Testis (tissue), 3 donors: ENCODE results near the gene CFAP54. TPM values are rescaled to one million over a fixed set of nuclear protein-coding genes. Genes with fewer than 3 reads are reported as not detected.

Experiments
- DNase-seq: peaks from one replicate; pipeline ENCODE4 v3.0.0-alpha.2; 2019
- H3K27ac ChIP-seq, 2 donors: fragments of 200-600 bp; sonication (generic); one replicate each; pipeline ENCODE4 v1.5.1; 2019
- H3K27me3 ChIP-seq: fragments of 200-600 bp; sonication (generic); one replicate; pipeline ENCODE4 v1.5.1; 2019
- H3K36me3 ChIP-seq: fragments of 200-600 bp; sonication (generic); one replicate; pipeline ENCODE4 v1.5.1; 2017; ENCODE audit warnings: low read depth; ENCODE audit errors: missing control alignments
- H3K4me1 ChIP-seq: fragments of 200-600 bp; sonication (generic); one replicate; pipeline ENCODE4 v1.5.1; 2019
- H3K4me3 ChIP-seq, 2 donors: fragments of 200-600 bp; sonication (generic); one replicate each; pipeline ENCODE4 v1.5.1; 2017 to 2019
- H3K9me3 ChIP-seq: fragments of 200-600 bp; sonication (generic); one replicate; pipeline ENCODE4 v1.5.1; 2017
- CTCF ChIP-seq, 3 experiments: fragments of 450-650 bp in 2 of 3; fragments of 200-600 bp in 1 of 3; sonication (generic) in 1 of 3; IDR thresholded peaks; one replicate each; pipeline ENCODE4 v1.5.1; 2016 to 2019; ENCODE audit warnings: antibody characterized with exemption in 3 of 3, mild to moderate bottlenecking in 2 of 3, moderate library complexity in 1 of 3
- POLR2A ChIP-seq: fragments of 450-650 bp; IDR thresholded peaks from one replicate; pipeline ENCODE4 v1.6.1; 2017; ENCODE audit warnings: antibody characterized with exemption, mild to moderate bottlenecking, moderate library complexity
- WGBS, 2 donors: methylation state at CpG; one replicate each; pipeline ENCODE4 v1.1.5; 2018; 5-methylcytosine and 5-hydroxymethylcytosine counted together
- intact Hi-C: fragments of 100-400 bp; cut with DNase I; formaldehyde crosslinking; loops from one replicate; pipeline ENCODE4 v1.15.1; 2023; ENCODE audit warnings: low total_unique reads
- polyA plus RNA-seq: library from polyadenylated mRNA; stranded (reverse); fragments of 350-450 nt; fragmentation: Illumina TruSeq; extraction: RNeasy Lipid Tissue Mini Kit (QIAGEN cat#74804); gene quantifications from one replicate; pipeline ENCODE4 v1.2.3, GENCODE V29; 2014; ENCODE audit warnings: low read depth, low replicate concordance; ENCODE audit not compliant: insufficient read depth
- total RNA-seq, 2 donors: library from RNA; depleted of rRNA; stranded (reverse); fragments of >200 nt; gene quantifications; one replicate each; pipeline ENCODE4 v1.2.3, GENCODE V29; 2016

CFAP54 gene
- total and polyA plus RNA-seq, 3 donors from 2014 or later: 8.4 to 36.9 (median 14.4) TPM

GRCh38 chr12:96495841-96496545 is 6.6 kb downstream of the CFAP54 start:
- intact Hi-C loops: no loop called here
- 80 to 82% methylated on average over 2 of the region's 2 CpGs for WGBS, 2 donors

GRCh38 chr12:96496944-96497343 is 7.6 kb downstream of the CFAP54 start:
- intact Hi-C loops: no loop called here
- Histone ChIP-seq H3K9me3 (no peaks in the 10 kb centered on the region), H3K36me3 (no peaks in the 10 kb centered on the region), H3K27ac (no peak overlapping the region), H3K27me3 (no peaks in the 10 kb centered on the region), H3K4me3 (no peak overlapping the region), H3K4me1 (no peaks in the 10 kb centered on the region)
- no peak for DNase-seq
- WGBS, 2 donors: 77 to 83% methylated on average over 1 of the region's 1 CpG
- no peak for TF ChIP-seq CTCF (IDR thresholded peaks at IDR 0.05)
- no peak for TF ChIP-seq POLR2A

More at GRCh38 chr12:96495841-96496545, 6.6 kb downstream of the CFAP54 start:
- no peak overlapping the region for H3K27ac ChIP-seq
- TF ChIP-seq CTCF (IDR thresholded peaks at IDR 0.05) (no peak), POLR2A (no peak)
- H3K4me1 ChIP-seq: no peaks in the 10 kb centered on the region
- H3K27me3 ChIP-seq: no peaks in the 10 kb centered on the region
- H3K36me3 ChIP-seq: no peaks in the 10 kb centered on the region
- no peak overlapping the region for H3K4me3 ChIP-seq
- DNase-seq: no peak
- no peaks in the 10 kb centered on the region for H3K9me3 ChIP-seq

DNA sequence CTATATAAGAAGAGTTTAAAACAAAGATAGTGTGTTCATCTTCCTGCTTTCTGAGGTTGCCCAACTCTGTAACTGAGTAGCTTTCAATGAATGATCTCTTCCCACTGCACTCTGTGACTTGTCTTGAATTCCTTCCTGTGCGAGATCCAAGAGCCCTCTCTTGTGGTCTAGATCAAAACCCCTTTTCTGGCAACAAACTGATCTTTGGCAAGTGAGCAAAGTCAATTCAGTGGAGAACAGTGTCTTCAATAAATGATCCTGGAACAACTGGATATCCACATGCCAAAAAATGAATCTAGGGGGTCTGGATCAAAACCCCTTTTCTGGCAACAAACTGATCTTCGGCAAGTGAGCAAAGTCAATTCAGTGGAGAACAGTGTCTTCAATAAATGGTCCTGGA is 8.5 kb downstream of the CFAP54 start:
- H3K27me3 ChIP-seq: no peaks in the 10 kb centered on the region
- no peak for DNase-seq
- 91% methylated on average over 2 of the region's 2 CpGs for WGBS, 2 donors
- no peak overlapping the region for H3K27ac ChIP-seq
- intact Hi-C loops: no loop called here
- no peaks in the 10 kb centered on the region for H3K36me3 ChIP-seq
- no peak overlapping the region for H3K4me3 ChIP-seq
- no peak for TF ChIP-seq CTCF (IDR thresholded peaks at IDR 0.05)
- TF ChIP-seq POLR2A: no peak
- H3K9me3 ChIP-seq: no peaks in the 10 kb centered on the region
- no peaks in the 10 kb centered on the region for H3K4me1 ChIP-seq

DNA sequence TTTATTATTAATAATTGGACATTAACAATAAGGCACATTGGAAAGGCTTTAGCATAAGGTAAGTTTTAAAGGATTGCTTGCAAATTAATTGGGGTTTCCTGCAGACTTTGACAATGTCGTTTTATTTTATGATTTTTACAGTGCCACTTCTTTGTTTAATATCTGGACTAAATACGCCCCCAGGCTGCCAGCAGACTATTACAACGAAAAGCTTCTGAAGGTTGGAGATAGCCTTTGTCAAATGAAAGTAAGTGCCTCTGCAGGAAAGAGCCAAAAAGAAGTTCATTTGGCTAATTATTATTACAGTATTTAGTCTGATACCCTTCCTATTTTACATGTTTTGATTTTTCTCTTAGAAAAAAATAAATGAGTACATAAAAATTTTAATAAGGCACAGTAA is 11.3 kb downstream of the CFAP54 start:
- DNase-seq: peak; percentile 22
- no peak overlapping the region for H3K27ac ChIP-seq
- H3K36me3 ChIP-seq: no peaks in the 10 kb centered on the region
- intact Hi-C loops: no loop called here
- no peaks in the 10 kb centered on the region for H3K27me3 ChIP-seq
- H3K9me3 ChIP-seq: no peaks in the 10 kb centered on the region
- no peaks in the 10 kb centered on the region for H3K4me1 ChIP-seq
- no peak overlapping the region for H3K4me3 ChIP-seq
- TF ChIP-seq CTCF (IDR thresholded peaks at IDR 0.05) (no peak), POLR2A (no peak)
- 30 to 34% methylated on average over 3 of the region's 3 CpGs for WGBS, 2 donors
